Osteoblast (primary cell): ENCODE data around the gene PCDHGA1. TPM values are rescaled to one million over a fixed set of nuclear protein-coding genes. Genes with fewer than 3 reads are reported as not detected.
A peak's percentile ranks its signal among the peaks of the same experiment; 100 is the strongest.
"Not testable (repeated sequence)": the region's sequence is repeated elsewhere in the genome, so short reads cannot be mapped to it uniquely, and the experiment has no call there.

Source experiments
- DNase-seq: peaks from one replicate; pipeline ENCODE4 v3.0.0; 2011; ENCODE audit warnings: low spot score, mixed read lengths; ENCODE audit not compliant: insufficient read length; ENCODE audit errors: missing footprints
- H2AFZ ChIP-seq: 2 replicates; pipeline ENCODE4 v1.6.0; 2011; ENCODE audit warnings: mild to moderate bottlenecking, low read length
- H3K27ac ChIP-seq: 2 replicates; pipeline ENCODE4 v1.5.1; 2011; ENCODE audit warnings: mild to moderate bottlenecking, low read depth, low read length, moderate library complexity
- H3K27me3 ChIP-seq: 2 replicates; pipeline ENCODE4 v1.6.0; 2012; ENCODE audit warnings: mild to moderate bottlenecking, control low read depth, inconsistent platforms, low read length, moderate library complexity; ENCODE audit not compliant: insufficient read depth
- H3K36me3 ChIP-seq: 2 replicates; pipeline ENCODE4 v1.5.1; 2011; ENCODE audit warnings: mild to moderate bottlenecking, low read length, control low read depth, moderate library complexity; ENCODE audit not compliant: insufficient read depth
- H3K4me1 ChIP-seq: 2 replicates; pipeline ENCODE4 v1.5.1; 2011; ENCODE audit warnings: mild to moderate bottlenecking, low read length, control low read depth, moderate library complexity; ENCODE audit not compliant: insufficient read depth
- H3K4me2 ChIP-seq: 2 replicates; pipeline ENCODE4 v1.6.0; 2011; ENCODE audit warnings: mild to moderate bottlenecking, low read length; ENCODE audit not compliant: insufficient read depth
- H3K4me3 ChIP-seq: fragments of 200-600 bp; sonication (generic); 3 replicates; pipeline ENCODE4 v1.5.1; 2012; ENCODE audit warnings: mild to moderate bottlenecking, low read length, inconsistent platforms; ENCODE audit not compliant: insufficient read depth
- H3K79me2 ChIP-seq: 2 replicates; pipeline ENCODE4 v1.6.0; 2012; ENCODE audit warnings: mild to moderate bottlenecking, low read length, control low read depth, inconsistent platforms; ENCODE audit not compliant: insufficient read depth
- H3K9me3 ChIP-seq: 2 replicates; pipeline ENCODE4 v1.5.1; 2011; ENCODE audit warnings: low read depth, low read length, control low read depth
- H4K20me1 ChIP-seq: 2 replicates; pipeline ENCODE4 v1.6.0; 2012; ENCODE audit warnings: mild to moderate bottlenecking, low read length, control low read depth; ENCODE audit not compliant: insufficient read depth
- total RNA-seq: library from RNA; depleted of rRNA; stranded (reverse); fragments of >200 nt; gene quantifications from 2 replicates; pipeline ENCODE4 v1.2.3, GENCODE V29; 2012
- TF ChIP-seq, protein P1 (sequence below): IDR thresholded peaks from 2 replicates; pipeline ENCODE4 v1.5.1; 2011; ENCODE audit warnings: mild to moderate bottlenecking, low read depth, low read length, moderate library complexity; ENCODE audit errors: extremely low read depth

The PCDHGA1 gene
- total RNA-seq, 1 donor, result 1.1 TPM

DNA sequence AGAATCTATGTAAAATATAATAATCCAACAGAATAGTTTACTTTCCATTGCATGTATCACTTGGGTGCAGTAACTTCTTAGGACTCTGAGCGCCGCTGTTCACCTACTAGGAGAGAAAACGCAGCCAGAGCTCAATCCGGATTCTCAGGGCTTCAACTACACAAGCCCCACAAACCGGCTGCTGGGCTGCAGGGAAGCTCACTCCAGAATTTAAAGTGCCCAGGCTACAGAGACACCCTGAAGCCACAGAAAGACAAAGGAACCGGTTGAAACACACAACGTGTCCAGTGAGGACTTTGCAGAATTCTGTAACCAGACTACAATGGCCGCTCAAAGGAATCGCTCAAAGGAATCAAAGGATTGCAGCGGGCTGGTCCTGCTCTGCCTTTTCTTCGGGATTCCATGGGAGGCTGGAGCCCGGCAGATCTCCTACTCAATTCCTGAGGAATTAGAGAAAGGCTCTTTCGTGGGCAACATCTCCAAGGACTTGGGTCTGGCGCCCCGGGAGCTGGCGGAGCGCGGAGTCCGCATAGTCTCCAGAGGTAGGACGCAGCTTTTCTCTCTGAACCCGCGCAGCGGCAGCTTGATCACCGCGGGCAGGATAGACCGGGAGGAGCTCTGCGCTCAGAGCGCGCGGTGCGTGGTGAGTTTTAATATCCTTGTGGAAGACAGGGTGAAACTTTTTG, 82.7 kb downstream of the PCDHGA1 start, which contains the start of gene PCDHGA10:
PCDHGA10 (plus strand) TSS at position 134 of the 686 bp plus-strand sequence; CDS start at position 323, 189 bp downstream.
- Histone ChIP-seq H3K79me2 (no peaks in the 10 kb centered on the region), H3K27me3 (peaks cover 11% of the 10 kb centered on the region), H3K4me1 (no peaks in the 10 kb centered on the region), H3K9me3 (peaks cover 3% of the 10 kb centered on the region), H2AFZ (peak within 1 kb of the TSS; percentile 71), H3K27ac (no peak within 1 kb of the TSS), H3K4me2 (peak within 1 kb of the TSS; percentile 80), H3K36me3 (no peaks in the 10 kb centered on the region), H3K4me3 (peak within 1 kb of the TSS; percentile 68), H4K20me1 (no peaks in the 10 kb centered on the region)
- peak; percentile 94 for DNase-seq
- TF ChIP-seq, protein P1, sequence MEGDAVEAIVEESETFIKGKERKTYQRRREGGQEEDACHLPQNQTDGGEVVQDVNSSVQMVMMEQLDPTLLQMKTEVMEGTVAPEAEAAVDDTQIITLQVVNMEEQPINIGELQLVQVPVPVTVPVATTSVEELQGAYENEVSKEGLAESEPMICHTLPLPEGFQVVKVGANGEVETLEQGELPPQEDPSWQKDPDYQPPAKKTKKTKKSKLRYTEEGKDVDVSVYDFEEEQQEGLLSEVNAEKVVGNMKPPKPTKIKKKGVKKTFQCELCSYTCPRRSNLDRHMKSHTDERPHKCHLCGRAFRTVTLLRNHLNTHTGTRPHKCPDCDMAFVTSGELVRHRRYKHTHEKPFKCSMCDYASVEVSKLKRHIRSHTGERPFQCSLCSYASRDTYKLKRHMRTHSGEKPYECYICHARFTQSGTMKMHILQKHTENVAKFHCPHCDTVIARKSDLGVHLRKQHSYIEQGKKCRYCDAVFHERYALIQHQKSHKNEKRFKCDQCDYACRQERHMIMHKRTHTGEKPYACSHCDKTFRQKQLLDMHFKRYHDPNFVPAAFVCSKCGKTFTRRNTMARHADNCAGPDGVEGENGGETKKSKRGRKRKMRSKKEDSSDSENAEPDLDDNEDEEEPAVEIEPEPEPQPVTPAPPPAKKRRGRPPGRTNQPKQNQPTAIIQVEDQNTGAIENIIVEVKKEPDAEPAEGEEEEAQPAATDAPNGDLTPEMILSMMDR, result peak; percentile 79

DNA sequence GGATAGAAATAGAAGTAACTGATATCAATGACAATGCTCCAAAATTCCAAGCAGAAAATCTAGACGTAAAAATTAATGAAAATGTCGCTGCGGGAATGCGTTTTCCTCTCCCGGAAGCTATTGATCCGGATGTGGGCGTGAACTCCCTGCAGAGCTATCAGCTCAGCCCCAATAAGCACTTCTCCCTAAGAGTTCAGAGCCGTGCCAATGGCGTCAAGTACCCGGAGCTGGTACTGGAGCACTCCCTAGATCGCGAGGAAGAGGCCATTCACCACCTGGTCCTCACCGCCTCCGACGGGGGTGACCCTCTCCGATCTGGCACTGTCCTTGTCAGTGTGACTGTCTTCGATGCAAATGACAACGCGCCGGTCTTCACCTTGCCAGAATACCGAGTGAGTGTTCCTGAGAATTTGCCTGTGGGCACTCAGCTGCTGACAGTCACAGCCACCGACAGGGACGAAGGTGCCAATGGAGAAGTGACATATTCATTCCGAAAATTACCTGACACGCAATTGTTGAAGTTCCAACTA, 83.3 kb downstream of the PCDHGA1 start:
- Histone ChIP-seq H3K4me2 (peak overlapping the region; percentile 80), H3K4me1 (no peaks in the 10 kb centered on the region), H4K20me1 (no peaks in the 10 kb centered on the region), H3K36me3 (no peaks in the 10 kb centered on the region), H3K79me2 (no peaks in the 10 kb centered on the region), H3K9me3 (peaks cover 3% of the 10 kb centered on the region), H3K27me3 (peaks cover 11% of the 10 kb centered on the region), H3K4me3 (peak overlapping the region; percentile 68), H2AFZ (peak overlapping the region; percentile 71), H3K27ac (no peak overlapping the region)
- DNase-seq, result no peak
- TF ChIP-seq, protein P1, result no peak

DNA sequence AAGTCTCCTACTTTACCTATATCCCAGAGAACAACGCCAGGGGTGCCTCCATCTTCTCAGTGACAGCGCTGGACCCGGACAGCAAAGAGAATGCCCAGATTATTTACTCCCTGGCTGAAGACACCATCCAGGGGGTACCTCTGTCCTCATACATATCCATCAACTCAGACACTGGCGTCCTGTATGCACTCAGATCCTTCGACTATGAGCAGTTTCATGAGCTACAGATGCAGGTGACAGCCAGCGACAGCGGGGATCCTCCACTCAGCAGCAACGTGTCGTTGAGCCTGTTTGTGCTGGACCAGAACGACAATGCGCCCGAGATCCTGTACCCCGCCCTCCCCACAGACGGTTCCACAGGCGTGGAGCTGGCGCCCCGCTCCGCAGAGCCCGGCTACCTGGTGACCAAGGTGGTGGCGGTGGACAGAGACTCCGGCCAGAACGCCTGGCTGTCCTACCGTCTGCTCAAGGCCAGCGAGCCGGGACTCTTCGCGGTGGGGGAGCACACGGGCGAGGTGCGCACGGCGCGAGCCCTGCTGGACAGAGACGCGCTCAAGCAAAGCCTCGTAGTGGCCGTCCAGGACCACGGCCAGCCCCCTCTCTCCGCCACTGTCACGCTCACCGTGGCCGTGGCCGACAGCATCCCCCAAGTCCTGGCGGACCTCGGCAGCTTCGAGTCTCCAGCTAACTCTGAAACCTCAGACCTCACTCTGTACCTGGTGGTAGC, 84.4 kb downstream of the PCDHGA1 start:
- not testable (repeated sequence) for H3K4me1 ChIP-seq, H3K27ac ChIP-seq, H3K27me3 ChIP-seq, H3K79me2 ChIP-seq, H4K20me1 ChIP-seq, DNase-seq, H3K36me3 ChIP-seq, H2AFZ ChIP-seq, H3K4me2 ChIP-seq, H3K4me3 ChIP-seq, H3K9me3 ChIP-seq

DNA sequence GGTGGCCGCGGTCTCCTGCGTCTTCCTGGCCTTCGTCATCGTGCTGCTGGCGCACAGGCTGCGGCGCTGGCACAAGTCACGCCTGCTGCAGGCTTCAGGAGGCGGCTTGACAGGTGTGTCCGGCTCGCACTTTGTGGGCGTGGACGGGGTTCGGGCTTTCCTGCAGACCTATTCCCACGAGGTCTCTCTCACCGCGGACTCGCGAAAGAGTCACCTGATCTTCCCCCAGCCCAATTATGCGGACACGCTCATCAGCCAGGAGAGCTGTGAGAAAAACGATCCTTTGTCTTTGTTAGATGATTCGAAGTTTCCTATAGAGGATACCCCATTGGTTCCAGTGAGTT, 84.9 kb downstream of the PCDHGA1 start:
- not testable (repeated sequence) for H3K27ac ChIP-seq, DNase-seq, H3K79me2 ChIP-seq, H4K20me1 ChIP-seq, H3K27me3 ChIP-seq, H3K4me2 ChIP-seq, H3K4me1 ChIP-seq, H3K9me3 ChIP-seq, H3K36me3 ChIP-seq, H2AFZ ChIP-seq, H3K4me3 ChIP-seq
